MM.1S (cell line): ENCODE results near the gene TRMT10B.

Experiments used
- CTCF ChIP-seq: fragments of 300-600 bp; sonication (generic); IDR thresholded peaks from 2 replicates; pipeline ENCODE4 v1.5.1; 2016; ENCODE audit warnings: antibody characterized with exemption, low read length, mixed read lengths
- EZH2phosphoT487 ChIP-seq: fragments of 300-600 bp; sonication (generic); IDR thresholded peaks from 2 replicates; pipeline ENCODE4 v1.6.1; 2018; ENCODE audit warnings: antibody characterized with exemption, low read length

- TF ChIP-seq CTCF (no peak), EZH2phosphoT487 (no peak)
Measured at GRCh38 chr9:37801287-37801850, 47.8 kb downstream of the TRMT10B start.
